Aorta (tissue), 5 donors: ENCODE results near the gene CERK. TPM values are rescaled to one million over a fixed set of nuclear protein-coding genes. Genes with fewer than 3 reads are reported as not detected.
"Not testable (repeated sequence)": the region's sequence is repeated elsewhere in the genome, so short reads cannot be mapped to it uniquely, and the experiment has no call there.

Experiments used
- ATAC-seq: fragments of 200-7000 bp; cut with Tn5 transposase; one replicate; pipeline ENCODE4 v1.9.1; 2022; ENCODE audit warnings: moderate library complexity; ENCODE audit not compliant: low FRiP score
- DNase-seq, 2 donors: peaks; one replicate each; pipeline ENCODE4 v3.0.0-alpha.2; 2020
- H3K27ac ChIP-seq, 2 donors: one replicate each; pipeline ENCODE4 v1.5.1; 2013; ENCODE audit warnings: low read length in 2 of 2, mild to moderate bottlenecking in 2 of 2, moderate library complexity in 2 of 2, control low read depth in 1 of 2, inconsistent platforms in 1 of 2, low read depth in 1 of 2
- H3K27me3 ChIP-seq, 2 donors: one replicate each; pipeline ENCODE4 v1.6.1; 2013; ENCODE audit warnings: control low read depth in 1 of 2, low read length in 1 of 2, mild to moderate bottlenecking in 1 of 2, moderate library complexity in 1 of 2; ENCODE audit not compliant: insufficient read depth in 2 of 2, control insufficient read depth in 1 of 2
- H3K36me3 ChIP-seq, 2 donors: one replicate each; pipeline ENCODE4 v1.6.1; 2013; ENCODE audit warnings: control low read depth in 1 of 2, low read length in 1 of 2, mild to moderate bottlenecking in 1 of 2; ENCODE audit not compliant: insufficient read depth in 2 of 2, control insufficient read depth in 1 of 2
- H3K4me1 ChIP-seq, 2 donors: one replicate each; pipeline ENCODE4 v1.6.1; 2013; ENCODE audit warnings: low read length in 2 of 2, control low read depth in 1 of 2, mild to moderate bottlenecking in 1 of 2, moderate library complexity in 1 of 2; ENCODE audit not compliant: insufficient read depth in 2 of 2, control insufficient read depth in 1 of 2
- H3K4me3 ChIP-seq, 2 donors: one replicate each; pipeline ENCODE4 v1.5.1; 2013; ENCODE audit warnings: low read length in 2 of 2, control low read depth in 1 of 2, mild to moderate bottlenecking in 1 of 2
- H3K9me3 ChIP-seq: one replicate; pipeline ENCODE4 v1.6.1; 2013; ENCODE audit warnings: mild to moderate bottlenecking, low read length; ENCODE audit not compliant: control insufficient read depth
- WGBS, 2 donors: extraction: QIAGEN DNeasy Blood & Tissue Kit; methylation state at CpG; one replicate each; pipeline ENCODE4 v1.1.7; 2013; 5-methylcytosine and 5-hydroxymethylcytosine counted together
- intact Hi-C, 2 donors: fragments of 100-400 bp; cut with DNase I; formaldehyde crosslinking; loops; one replicate each; pipeline versions ENCODE4 v1.14.2 to v1.15.0; 2022
- polyA plus RNA-seq, 2 donors: library from polyadenylated mRNA; stranded (reverse); fragments of 200-250 nt; gene quantifications; one replicate each; pipeline ENCODE4 v1.2.3, GENCODE V29; 2013
- total RNA-seq, 2 donors: library from RNA; stranded (reverse); fragmentation: NEBNext Ultra II Directional; extraction: Animal tissue kit (Norgen Biotek cat#: 25700); gene quantifications; one replicate each; pipeline ENCODE4 v1.2.1, GENCODE V29; 2021
- donor health status: healthy with polysubstance abuse.
- donor health status: Bipolar disorder and iron deficiency.
- donor health status: DM: no; HTN: no; CAD: no.
- donor health status: DM: no; HTN: no; CAD: no.
- donor health status: DM: yes; HTN: yes; CAD: no.

CERK gene
- total and polyA plus RNA-seq, 4 donors: 20.6 to 41.6 (median 35.9) TPM

DNA sequence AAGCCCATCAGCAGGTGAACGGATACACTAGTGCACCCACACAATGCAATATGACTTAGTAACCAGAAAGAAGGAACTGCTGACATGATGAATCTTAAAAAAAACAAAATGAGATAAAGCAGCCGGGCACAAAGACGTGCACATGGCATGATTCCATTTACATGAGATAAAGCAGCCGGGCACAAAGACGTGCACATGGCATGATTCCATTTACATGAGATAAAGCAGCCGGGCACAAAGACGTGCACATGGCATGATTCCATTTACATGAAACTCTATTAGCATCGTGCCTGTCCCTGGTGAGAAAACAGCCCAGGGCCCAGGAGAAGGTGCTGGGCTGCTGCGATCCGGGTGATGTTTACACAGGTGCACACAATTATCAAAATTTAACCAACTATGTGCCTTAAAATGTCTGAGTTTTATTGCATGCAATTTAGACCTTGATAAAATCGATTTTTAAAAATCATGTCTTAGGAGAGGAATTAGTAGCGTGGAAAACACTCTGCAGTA is 3.8 kb downstream of the CERK start:
- not testable (repeated sequence) for ATAC-seq, H3K4me1 ChIP-seq, H3K27ac ChIP-seq, H3K27me3 ChIP-seq, H3K36me3 ChIP-seq, H3K9me3 ChIP-seq, H3K4me3 ChIP-seq, DNase-seq
- intact Hi-C loops: loop anchor here in 1 of 2 donors (10.0 kb wide), 1 partner anchor 159 kb away; no protein-coding TSS in a partner anchor
- 10 to 11% methylated on average over 12 of the region's 12 CpGs for WGBS, 2 donors

DNA sequence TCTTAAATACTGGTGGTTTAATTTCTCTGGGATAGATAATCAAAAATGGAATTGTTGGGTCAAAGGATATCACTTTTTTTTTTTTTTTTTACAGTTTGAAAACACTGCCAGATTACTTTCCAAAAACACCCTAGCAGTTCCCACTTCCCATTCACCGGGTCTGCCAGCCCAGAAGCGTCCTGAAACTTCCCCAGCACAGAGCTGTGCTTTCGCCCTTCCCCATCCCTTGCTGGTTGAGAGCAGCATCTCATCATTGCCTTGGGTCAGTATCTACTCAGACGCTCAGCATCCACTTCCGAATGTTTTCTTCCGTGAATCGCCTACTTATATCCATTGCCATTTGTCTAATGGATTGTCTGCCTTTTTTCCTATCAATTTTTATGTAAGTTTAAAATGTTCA is 5.5 kb downstream of the CERK start:
- intact Hi-C loops: loop anchor here in 1 of 2 donors (10.0 kb wide), 1 partner anchor 158 kb away; no protein-coding TSS in a partner anchor
- H3K27me3 ChIP-seq: no peaks in the 10 kb centered on the region
- H3K9me3 ChIP-seq: no peaks in the 10 kb centered on the region
- H3K4me3 ChIP-seq: no peak overlapping the region
- DNase-seq (peak in 1 of 2 donors; percentile 45), ATAC-seq (no peak)
- WGBS, 2 donors: 65 to 67% methylated on average over 7 of the region's 7 CpGs
- no peaks in the 10 kb centered on the region for H3K4me1 ChIP-seq
- H3K27ac ChIP-seq: no peak overlapping the region
- H3K36me3 ChIP-seq: no peaks in the 10 kb centered on the region

DNA sequence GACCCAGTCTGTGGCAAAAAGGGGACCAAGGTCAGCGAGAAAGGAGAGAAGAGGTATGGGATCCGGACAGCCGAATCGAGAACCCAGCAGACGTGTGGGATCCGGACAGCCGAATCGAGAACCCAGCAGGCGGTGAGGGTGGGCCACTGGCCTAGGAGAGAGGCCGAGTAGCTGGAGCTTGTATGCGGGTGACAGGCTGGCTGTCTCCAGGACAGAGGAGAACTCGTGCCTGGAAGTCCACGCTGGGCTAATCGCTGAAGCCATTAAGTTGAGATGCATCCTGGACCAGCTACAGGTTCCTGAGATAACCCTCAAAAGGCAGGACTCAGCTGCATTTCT is 6.0 kb downstream of the CERK start:
- H3K9me3 ChIP-seq: no peaks in the 10 kb centered on the region
- 89 to 90% methylated on average over 14 of the region's 14 CpGs for WGBS, 2 donors
- DNase-seq (no peak), ATAC-seq (no peak)
- H3K4me1 ChIP-seq: no peaks in the 10 kb centered on the region
- H3K27me3 ChIP-seq: no peaks in the 10 kb centered on the region
- H3K27ac ChIP-seq: no peak overlapping the region
- intact Hi-C loops: loop anchor here in 1 of 2 donors (10.0 kb wide), 1 partner anchor 157 kb away; no protein-coding TSS in a partner anchor
- no peaks in the 10 kb centered on the region for H3K36me3 ChIP-seq
- H3K4me3 ChIP-seq: no peak overlapping the region

DNA sequence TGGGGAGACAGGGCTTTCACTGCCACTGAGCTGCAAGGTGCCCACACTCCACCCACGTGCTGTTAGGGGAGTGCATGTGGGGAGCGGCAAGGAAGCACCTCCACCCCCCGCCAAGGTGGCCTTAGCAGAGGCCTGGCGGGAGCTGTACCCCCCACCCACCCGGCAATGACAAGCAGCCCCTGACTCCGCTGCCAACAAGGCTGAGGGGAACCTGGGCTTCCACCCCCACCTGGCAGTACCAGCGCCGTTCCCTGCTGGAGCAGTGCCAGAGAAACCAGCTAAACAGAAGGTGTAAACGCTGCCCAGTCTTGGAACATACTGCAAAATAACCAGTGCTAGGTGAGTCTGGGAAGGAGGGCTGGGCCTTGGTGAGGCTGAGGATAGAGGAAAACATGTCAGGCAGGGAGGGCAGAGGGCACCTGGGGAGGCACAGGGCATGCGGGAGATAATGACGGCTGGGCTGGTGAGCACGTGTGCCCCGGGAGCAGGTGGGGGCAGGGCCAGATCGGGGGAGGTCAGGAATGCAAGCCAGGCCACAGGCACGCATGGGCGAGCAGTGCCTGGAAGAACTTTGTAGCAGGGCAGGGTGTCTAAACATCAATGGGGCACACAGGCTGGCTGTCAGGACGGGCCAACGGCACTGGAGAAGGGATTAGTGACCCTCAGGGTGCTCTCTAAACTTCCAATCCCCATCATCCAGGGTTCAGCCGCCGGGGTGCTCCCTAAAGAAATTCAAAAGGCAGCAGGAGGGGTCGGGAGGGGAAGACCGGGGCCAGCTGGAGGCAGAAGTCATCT is 6.6 kb downstream of the CERK start:
- H3K27ac ChIP-seq: no peak overlapping the region
- H3K36me3 ChIP-seq: no peaks in the 10 kb centered on the region
- peak; percentile 24 for ATAC-seq
- intact Hi-C loops: loop anchor here in 1 of 2 donors (10.0 kb wide), 1 partner anchor 157 kb away; no protein-coding TSS in a partner anchor
- DNase-seq: peak in 1 of 2 donors; percentile 49
- no peak overlapping the region for H3K4me3 ChIP-seq
- H3K9me3 ChIP-seq: no peaks in the 10 kb centered on the region
- no peaks in the 10 kb centered on the region for H3K4me1 ChIP-seq
- 61 to 63% methylated on average over 22 of the region's 22 CpGs for WGBS, 2 donors
- H3K27me3 ChIP-seq: no peaks in the 10 kb centered on the region

DNA sequence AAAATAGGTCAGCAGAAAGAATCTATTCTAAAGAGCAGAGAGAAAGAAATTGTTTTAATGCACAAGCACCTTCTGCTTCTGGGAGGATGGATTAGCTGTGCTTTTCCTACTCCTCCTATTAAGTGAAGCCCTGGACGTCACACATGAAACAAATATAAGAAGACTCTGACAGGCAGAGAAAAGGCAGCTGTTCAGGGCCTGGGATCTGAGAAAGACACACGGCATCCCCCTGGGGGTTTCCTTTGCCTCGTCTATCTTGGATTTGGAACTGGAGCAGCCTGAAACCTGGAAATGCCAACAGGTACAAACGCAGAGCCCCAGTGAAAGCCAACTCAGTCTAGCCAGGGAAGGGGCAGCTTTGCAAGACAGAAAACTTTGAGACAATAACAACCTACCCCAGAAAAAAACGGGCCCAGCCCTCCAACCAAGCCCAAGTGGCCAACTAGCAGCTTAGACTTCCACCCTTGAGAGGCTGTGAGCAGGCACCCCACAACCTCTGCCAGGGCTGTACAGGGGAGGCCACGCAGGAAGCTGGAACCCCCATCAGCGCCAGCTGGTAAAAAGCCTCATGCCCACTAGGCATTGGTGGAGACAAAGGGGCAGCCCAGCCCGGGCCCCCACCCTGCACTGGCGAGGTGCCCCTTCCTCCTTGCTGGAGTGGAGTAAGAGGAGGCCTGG is 7.3 kb downstream of the CERK start:
- Histone ChIP-seq H3K4me3 (no peak overlapping the region), H3K27ac (no peak overlapping the region), H3K36me3 (no peaks in the 10 kb centered on the region), H3K9me3 (no peaks in the 10 kb centered on the region), H3K4me1 (no peaks in the 10 kb centered on the region), H3K27me3 (no peaks in the 10 kb centered on the region)
- intact Hi-C loops: loop anchor here in 1 of 2 donors (10.0 kb wide), 1 partner anchor 156 kb away; no protein-coding TSS in a partner anchor
- ATAC-seq (no peak), DNase-seq (no peak)
- 69 to 72% methylated on average over 9 of the region's 9 CpGs for WGBS, 2 donors

DNA sequence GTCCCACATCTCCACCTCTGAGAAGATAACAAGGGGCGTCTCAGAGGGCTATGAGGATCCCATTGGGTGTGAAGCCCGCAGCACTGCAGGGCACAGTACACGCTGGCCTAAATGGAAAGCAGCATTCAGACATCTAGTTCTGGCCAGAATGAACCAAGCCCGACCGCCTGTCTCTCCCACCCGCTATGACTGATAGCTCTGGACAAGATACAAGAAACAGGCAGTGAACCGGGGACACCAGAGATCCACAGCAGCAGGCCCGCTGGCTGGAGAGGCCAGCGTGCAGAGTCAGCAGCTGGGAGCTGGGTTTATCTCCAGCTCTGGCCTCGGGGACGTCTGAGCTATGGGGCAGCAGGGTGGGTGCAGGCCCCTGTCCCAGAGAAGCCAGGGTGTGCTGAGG is 9.6 kb downstream of the CERK start:
- intact Hi-C loops: no loop called here
- ATAC-seq (no peak), DNase-seq (no peak)
- H3K36me3 ChIP-seq: no peaks in the 10 kb centered on the region
- no peaks in the 10 kb centered on the region for H3K27me3 ChIP-seq
- no peaks in the 10 kb centered on the region for H3K4me1 ChIP-seq
- no peaks in the 10 kb centered on the region for H3K9me3 ChIP-seq
- WGBS, 2 donors: 85 to 89% methylated on average over 11 of the region's 11 CpGs
- H3K27ac ChIP-seq: no peak overlapping the region
- H3K4me3 ChIP-seq: no peak overlapping the region

DNA sequence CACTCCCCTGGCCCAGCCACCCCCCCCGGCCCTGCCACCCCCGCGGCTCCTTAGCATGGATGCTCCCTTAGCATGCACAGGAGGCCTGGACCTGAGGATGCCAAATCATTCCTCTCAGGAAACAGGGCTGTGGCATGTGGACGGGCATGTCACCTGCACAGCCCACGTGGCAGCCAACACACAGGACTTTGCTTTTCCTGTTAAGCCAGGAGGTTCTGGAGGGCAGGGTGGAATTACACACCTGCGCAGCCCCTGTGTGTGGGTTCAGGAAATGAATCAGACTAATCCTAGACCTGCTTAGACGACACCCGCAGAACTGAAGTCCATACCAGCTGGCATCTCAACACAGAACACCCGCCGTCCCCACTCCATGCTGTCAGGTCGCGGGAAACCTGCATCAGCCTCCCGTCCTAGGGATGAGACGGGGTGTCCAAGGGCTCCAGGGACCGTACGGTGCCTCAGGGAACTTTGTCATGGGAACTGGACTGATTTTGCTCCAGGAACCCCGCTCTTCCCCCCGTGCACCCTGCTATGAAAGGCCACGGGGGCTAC is 10.2 kb downstream of the CERK start:
- no peak for ATAC-seq

DNA sequence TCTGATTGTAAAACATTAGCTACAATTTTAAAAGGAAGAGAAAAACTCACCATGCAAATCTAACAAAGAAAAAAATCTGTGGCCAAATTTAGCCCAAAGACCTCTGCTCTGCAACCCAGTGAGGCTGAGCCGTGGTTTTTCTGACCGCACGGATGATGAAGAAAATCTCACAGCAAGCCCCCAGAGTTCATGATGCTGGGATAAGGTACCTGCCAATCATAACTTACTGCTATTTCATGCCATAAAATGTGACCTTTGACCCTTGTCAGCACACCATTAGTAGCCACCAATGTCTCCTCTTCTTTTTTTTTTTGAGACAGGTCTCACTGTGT is 11.1 kb downstream of the CERK start:
- no peak overlapping the region for H3K27ac ChIP-seq
- H3K4me1 ChIP-seq: no peaks in the 10 kb centered on the region
- no peaks in the 10 kb centered on the region for H3K36me3 ChIP-seq
- no peaks in the 10 kb centered on the region for H3K9me3 ChIP-seq
- intact Hi-C loops: no loop called here
- 93 to 95% methylated on average over 3 of the region's 3 CpGs for WGBS, 2 donors
- ATAC-seq: no peak
- DNase-seq: no peak
- no peaks in the 10 kb centered on the region for H3K27me3 ChIP-seq
- H3K4me3 ChIP-seq: no peak overlapping the region

More for the DNA sequence above, 10.2 kb downstream of the CERK start:
- Histone ChIP-seq H3K27ac (no peak overlapping the region), H3K4me1 (no peaks in the 10 kb centered on the region), H3K36me3 (no peaks in the 10 kb centered on the region), H3K27me3 (no peaks in the 10 kb centered on the region), H3K4me3 (no peak overlapping the region), H3K9me3 (no peaks in the 10 kb centered on the region)
- 87 to 90% methylated on average over 19 of the region's 19 CpGs for whole genome bisulfite sequencing, 2 donors
- DNase-seq: peak in 1 of 2 donors; percentile 32
- intact Hi-C loops: no loop called here
